K562 (cell line): ENCODE results near the gene ASCC1. TPM values are rescaled to one million over a fixed set of nuclear protein-coding genes. Genes with fewer than 3 reads are reported as not detected.

Experiments
- ATF1 ChIP-seq, 2 experiments: fragments of 450-650 bp in 1 of 2; IDR thresholded peaks; 2 replicates each; pipeline ENCODE4 v1.6.1; 2016; ENCODE audit warnings: missing compliant biosample characterization in 1 of 2, missing genetic modification characterization in 1 of 2
- CHAMP1 ChIP-seq: fragments of 450-650 bp; IDR thresholded peaks from 2 replicates; pipeline ENCODE4 v1.6.1; 2016; ENCODE audit warnings: mild to moderate bottlenecking
- DMBX1 ChIP-seq: fragments of 250-450 bp; sonication (Bioruptor Pico); IDR thresholded peaks from 2 replicates; pipeline ENCODE4 v1.8.0; 2022; ENCODE audit warnings: inconsistent platforms, mild to moderate bottlenecking, moderate library complexity, borderline replicate concordance
- DPF2 ChIP-seq: fragments of 450-650 bp; IDR thresholded peaks from 2 replicates; pipeline ENCODE4 v1.6.1; 2016
- GTF2E2 ChIP-seq: fragments of 200-800 bp; sonication (Bioruptor generic); IDR thresholded peaks from 2 replicates; pipeline ENCODE4 v1.6.1; 2016; ENCODE audit warnings: missing genetic modification characterization, missing compliant biosample characterization
- KDM2B ChIP-seq: fragments of 250-450 bp; sonication (Bioruptor Pico); IDR thresholded peaks from 2 replicates; pipeline ENCODE4 v1.8.0; 2021; ENCODE audit warnings: mild to moderate bottlenecking, moderate library complexity
- MXI1 ChIP-seq: IDR thresholded peaks from 2 replicates; pipeline ENCODE4 v1.6.1; 2011; ENCODE audit warnings: low read depth, mild to moderate bottlenecking, improper control_type of control experiment, low read length
- NFRKB ChIP-seq: fragments of 450-650 bp; IDR thresholded peaks from 2 replicates; pipeline ENCODE4 v1.6.1; 2016; ENCODE audit warnings: low read depth
- NR2F6 ChIP-seq: fragments of 450-650 bp; formaldehyde crosslinking; IDR thresholded peaks from 2 replicates; pipeline ENCODE4 v1.4.0; 2020; ENCODE audit warnings: mild to moderate bottlenecking
- NRF1 ChIP-seq, 2 experiments: fragments of 450-650 bp; IDR thresholded peaks in 1 of 2; conservative IDR thresholded peaks in 1 of 2; 2 replicates each; pipeline ENCODE4 v1.6.1; 2014; ENCODE audit warnings: mild to moderate bottlenecking in 2 of 2
- SMARCA5 ChIP-seq: fragments of 450-650 bp; IDR thresholded peaks from 2 replicates; pipeline ENCODE4 v1.6.1; 2016
- SUPT5H ChIP-seq: fragments of 450-650 bp; IDR thresholded peaks from 2 replicates; pipeline ENCODE4 v1.6.1; 2016
- TAF15 ChIP-seq: fragments of 200-400 bp; formaldehyde crosslinking; IDR thresholded peaks from 2 replicates; pipeline ENCODE4 v1.6.1; 2017; ENCODE audit warnings: mild to moderate bottlenecking, low read depth, low read length, moderate library complexity
- TEAD1 ChIP-seq, 2 experiments: fragments of 450-650 bp in 1 of 2; sonication (generic) in 1 of 2; formaldehyde crosslinking; IDR thresholded peaks; 2 replicates each; pipeline versions ENCODE4 v1.4.0 to v1.8.0; 2020 to 2022; ENCODE audit warnings: mild to moderate bottlenecking in 2 of 2, missing genetic modification reagents in 1 of 2
- TEAD4 ChIP-seq, 2 experiments: sonication (generic) in 1 of 2; formaldehyde crosslinking in 1 of 2; IDR thresholded peaks; 2 replicates each; pipeline versions ENCODE4 v1.6.1 to v1.8.0; 2012 to 2022; ENCODE audit warnings: borderline replicate concordance in 1 of 2, inconsistent platforms in 1 of 2, low read length in 1 of 2, mild to moderate bottlenecking in 1 of 2, missing genetic modification reagents in 1 of 2
- ZEB2 ChIP-seq: fragments of 450-650 bp; IDR thresholded peaks from 2 replicates; pipeline ENCODE4 v1.6.1; 2016
- ZNF133 ChIP-seq: fragments of 250-450 bp; sonication (Bioruptor Pico); IDR thresholded peaks from 2 replicates; pipeline ENCODE4 v1.4.0; 2020; ENCODE audit warnings: mild to moderate bottlenecking
- ZNF134 ChIP-seq: fragments of 250-450 bp; sonication (Bioruptor Pico); conservative IDR thresholded peaks from 2 replicates; pipeline ENCODE4 v1.4.0; 2020
- ZNF146 ChIP-seq: IDR thresholded peaks from one replicate; pipeline ENCODE4 v1.6.1; 2018; ENCODE audit warnings: missing compliant biosample characterization; ENCODE audit not compliant: unreplicated experiment
- ZNF184 ChIP-seq: sonication (generic); formaldehyde crosslinking; IDR thresholded peaks from 2 replicates; pipeline ENCODE4 v1.5.0; 2020; ENCODE audit warnings: missing genetic modification reagents
- ZNF41 ChIP-seq: fragments of 250-450 bp; sonication (Bioruptor Pico); conservative IDR thresholded peaks from 2 replicates; pipeline ENCODE4 v1.4.0; 2020; ENCODE audit warnings: mild to moderate bottlenecking
- ZNF699 ChIP-seq: fragments of 250-450 bp; sonication (Bioruptor Pico); IDR thresholded peaks from 2 replicates; pipeline ENCODE4 v1.8.0; 2021; ENCODE audit warnings: mild to moderate bottlenecking, moderate library complexity; ENCODE audit not compliant: insufficient replicate concordance
- polyA plus RNA-seq, 8 experiments: library from polyadenylated mRNA; depleted of rRNA in 4 of 8; stranded (reverse) in 5 of 8; unstranded in 3 of 8; fragments of >200 nt; fragmentation: Nextera tagmentation in 2 of 8; fragmentation: Illumina TruSeq in 1 of 8; extraction: Ambion mirVana in 2 of 8; extraction: Trizol in 1 of 8; gene quantifications; 2 replicates each; pipeline versions ENCODE4 v1.2.1 to v1.2.3, GENCODE V29; 2011 to 2014; ENCODE audit warnings: inconsistent platforms in 1 of 8, missing spikeins in 1 of 8
- total RNA-seq, 7 experiments: library from RNA; depleted of rRNA in 6 of 7; stranded (reverse); fragments of >200 nt in 6 of 7; fragmentation: Illumina TruSeq in 2 of 7; extraction: Trizol in 2 of 7; gene quantifications; 2 replicates each; pipeline versions ENCODE4 v1.2.1 to v1.2.3, GENCODE V29; 2011 to 2021; ENCODE audit warnings: low replicate concordance in 1 of 7
- TF ChIP-seq, protein P1 (sequence below): fragments of 250-450 bp; sonication (Bioruptor Pico); IDR thresholded peaks from 2 replicates; pipeline ENCODE4 v1.5.0; 2020; ENCODE audit warnings: mild to moderate bottlenecking, borderline replicate concordance
- TF ChIP-seq, protein P2 (sequence below): IDR thresholded peaks from 3 replicates; pipeline ENCODE4 v1.6.1; 2011; ENCODE audit warnings: borderline replicate concordance, mild to moderate bottlenecking; ENCODE audit not compliant: insufficient read length, insufficient read depth

Gene ASCC1
- total and polyA plus RNA-seq, 9 of the 15 experiments (the other 6 are each of a cell fraction or from before 2014, with no cell fraction given), result 31.7 to 73.3 (median 52.8) TPM

- TF ChIP-seq TAF15, result no peak
- no peak for TF ChIP-seq ZNF699 (CRISPR knock-in tag)
- TF ChIP-seq DMBX1 (CRISPR knock-in tag), result peak; percentile 92
- TF ChIP-seq ZNF134 (CRISPR knock-in tag), result peak; percentile 47; the same call in 1 of the 2 replicates
- no peak for TF ChIP-seq MXI1
- peak; percentile 62 for TF ChIP-seq TEAD4 (IDR thresholded peaks at IDR 0.05; ENCODE audit: low read length)
- no peak for TF ChIP-seq TEAD4 (CRISPR knock-in tag; IDR thresholded peaks at IDR 0.05; ENCODE audit: borderline replicate concordance)
- peak; percentile 47; the same call in 1 of the 2 replicates for TF ChIP-seq ZNF133 (CRISPR knock-in tag)
- no peak for TF ChIP-seq CHAMP1
- TF ChIP-seq ATF1 (CRISPR knock-in tag; IDR thresholded peaks at IDR 0.05), result no peak
- peak; percentile 84 for TF ChIP-seq ATF1 (tag; IDR thresholded peaks at IDR 0.05)
- no peak for TF ChIP-seq ZNF184
- TF ChIP-seq, protein P1, sequence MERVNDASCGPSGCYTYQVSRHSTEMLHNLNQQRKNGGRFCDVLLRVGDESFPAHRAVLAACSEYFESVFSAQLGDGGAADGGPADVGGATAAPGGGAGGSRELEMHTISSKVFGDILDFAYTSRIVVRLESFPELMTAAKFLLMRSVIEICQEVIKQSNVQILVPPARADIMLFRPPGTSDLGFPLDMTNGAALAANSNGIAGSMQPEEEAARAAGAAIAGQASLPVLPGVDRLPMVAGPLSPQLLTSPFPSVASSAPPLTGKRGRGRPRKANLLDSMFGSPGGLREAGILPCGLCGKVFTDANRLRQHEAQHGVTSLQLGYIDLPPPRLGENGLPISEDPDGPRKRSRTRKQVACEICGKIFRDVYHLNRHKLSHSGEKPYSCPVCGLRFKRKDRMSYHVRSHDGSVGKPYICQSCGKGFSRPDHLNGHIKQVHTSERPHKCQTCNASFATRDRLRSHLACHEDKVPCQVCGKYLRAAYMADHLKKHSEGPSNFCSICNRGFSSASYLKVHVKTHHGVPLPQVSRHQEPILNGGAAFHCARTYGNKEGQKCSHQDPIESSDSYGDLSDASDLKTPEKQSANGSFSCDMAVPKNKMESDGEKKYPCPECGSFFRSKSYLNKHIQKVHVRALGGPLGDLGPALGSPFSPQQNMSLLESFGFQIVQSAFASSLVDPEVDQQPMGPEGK (CRISPR knock-in tag), result no peak
- TF ChIP-seq ZNF41 (CRISPR knock-in tag), result peak; percentile 74; the same call in 1 of the 2 replicates
- no peak for TF ChIP-seq ZNF146 (CRISPR knock-in tag)
- TF ChIP-seq NR2F6 (CRISPR knock-in tag), result no peak
- peak; percentile 49; the same call in 1 of the 2 replicates for TF ChIP-seq ZEB2
- peak; percentile 54 to 60 for TF ChIP-seq NRF1 (conservative IDR thresholded peaks at IDR 0.05 in 1 of 2, IDR thresholded peaks at IDR 0.05 in 1 of 2)
- TF ChIP-seq, protein P2, sequence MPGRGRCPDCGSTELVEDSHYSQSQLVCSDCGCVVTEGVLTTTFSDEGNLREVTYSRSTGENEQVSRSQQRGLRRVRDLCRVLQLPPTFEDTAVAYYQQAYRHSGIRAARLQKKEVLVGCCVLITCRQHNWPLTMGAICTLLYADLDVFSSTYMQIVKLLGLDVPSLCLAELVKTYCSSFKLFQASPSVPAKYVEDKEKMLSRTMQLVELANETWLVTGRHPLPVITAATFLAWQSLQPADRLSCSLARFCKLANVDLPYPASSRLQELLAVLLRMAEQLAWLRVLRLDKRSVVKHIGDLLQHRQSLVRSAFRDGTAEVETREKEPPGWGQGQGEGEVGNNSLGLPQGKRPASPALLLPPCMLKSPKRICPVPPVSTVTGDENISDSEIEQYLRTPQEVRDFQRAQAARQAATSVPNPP, result no peak
- peak in 1 of 2 experiments; percentile 84; a peak in 3 of 4 replicates for TF ChIP-seq TEAD1 (CRISPR knock-in tag; IDR thresholded peaks at IDR 0.05)
- no peak for TF ChIP-seq GTF2E2 (tag)
- peak; percentile 44; the same call in 1 of the 2 replicates for TF ChIP-seq SUPT5H
- TF ChIP-seq KDM2B (CRISPR knock-in tag), result no peak
- no peak; the same call in none of the 2 replicates for TF ChIP-seq NFRKB
- peak; percentile 82 for TF ChIP-seq DPF2
- no peak for TF ChIP-seq SMARCA5
Measured at GRCh38 chr10:72260239-72260975, 44.3 kb upstream of the ASCC1 start (continued).
